Transverse colon (tissue), 4 donors: ENCODE results near the gene AKAP13.

Experiments
- CTCF ChIP-seq, 5 experiments: fragments of 200-600 bp in 3 of 5; fragments of 450-650 bp in 2 of 5; sonication (generic) in 3 of 5; IDR thresholded peaks; 1 replicate in 2 of 5; 2 replicates in 3 of 5; pipeline ENCODE4 v1.5.1; 2016 to 2017; ENCODE audit warnings: antibody characterized with exemption in 5 of 5, inconsistent platforms in 3 of 5, mild to moderate bottlenecking in 2 of 5, moderate library complexity in 1 of 5
- POLR2A ChIP-seq: fragments of 450-650 bp; IDR thresholded peaks from one replicate; pipeline ENCODE4 v1.6.1; 2016; ENCODE audit warnings: antibody characterized with exemption, mild to moderate bottlenecking, moderate library complexity
- POLR2AphosphoS5 ChIP-seq, 3 donors: sonication (generic); formaldehyde crosslinking; IDR thresholded peaks; one replicate each; pipeline ENCODE4 v1.6.1; 2016; ENCODE audit warnings: antibody characterized with exemption in 3 of 3

GRCh38 chr15:85451099-85451700 is 70.8 kb downstream of the AKAP13 start:
- no peak for TF ChIP-seq POLR2AphosphoS5 (IDR thresholded peaks at IDR 0.05)
- no peak for TF ChIP-seq CTCF (IDR thresholded peaks at IDR 0.05)
- no peak for TF ChIP-seq POLR2A
